ENCODE results near the gene HMHB1.

The HMHB1 gene

DNA sequence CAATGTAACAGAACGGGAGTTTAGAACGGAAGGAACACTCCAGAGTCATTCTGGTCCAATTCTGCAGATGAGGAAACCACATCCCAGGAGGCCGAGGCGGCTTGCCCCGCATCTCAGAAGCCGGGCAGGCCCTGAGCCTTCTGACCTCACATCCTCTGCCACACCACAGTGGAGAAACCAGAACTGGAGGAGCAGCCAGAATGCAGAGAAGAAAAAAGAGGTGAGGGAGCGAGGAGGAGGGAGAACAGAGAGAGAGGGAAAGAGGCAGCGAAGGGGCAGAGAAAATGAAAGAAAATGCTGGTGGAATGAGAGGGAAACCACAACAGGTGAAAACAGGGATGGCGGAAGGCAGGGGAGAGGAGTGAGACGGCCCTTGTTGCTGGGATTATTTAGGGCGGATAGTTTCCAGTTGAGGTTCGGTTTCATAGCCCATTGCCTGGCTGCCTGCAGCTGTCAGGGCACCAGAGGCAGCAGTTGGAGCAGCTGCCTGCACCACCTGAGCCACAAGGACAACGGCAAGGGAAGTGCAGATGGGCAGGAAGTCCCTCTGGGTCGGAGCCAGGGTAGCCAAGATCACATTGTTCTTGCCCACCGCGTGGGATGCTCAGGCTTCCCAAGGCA, at the start of gene HMHB1:
Gene HMHB1 (plus strand): TSS at position 77 of the 621 bp plus-strand sequence.
- DNase-seq, result no peak

DNA sequence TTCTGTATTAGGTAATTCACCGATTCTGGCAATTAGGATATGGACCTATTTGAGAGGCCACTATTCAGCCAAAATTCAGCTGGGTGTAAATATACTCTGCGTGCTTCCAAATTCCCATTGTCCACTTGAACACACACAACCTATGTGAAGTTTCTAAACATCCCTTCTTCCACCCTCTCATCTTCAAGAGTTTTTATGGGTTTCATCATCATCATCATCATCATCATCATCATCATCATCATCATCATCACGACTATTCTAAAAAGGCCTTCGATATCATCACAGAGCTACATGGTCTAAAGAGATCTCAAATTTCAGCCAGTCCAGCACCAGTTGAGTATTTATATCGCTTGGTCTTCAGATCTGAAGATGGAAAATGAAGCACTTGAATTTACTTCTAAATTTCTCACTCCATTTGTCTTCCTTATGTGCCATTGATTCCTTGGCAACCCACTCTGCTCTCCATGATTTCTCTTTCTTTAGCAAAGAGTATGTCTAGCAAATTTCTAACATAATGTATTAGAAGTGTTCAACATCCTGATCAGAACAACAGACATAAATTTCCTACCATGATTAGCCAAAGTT, 49.2 kb upstream of the HMHB1 start:
- DNase-seq, result no peak

DNA sequence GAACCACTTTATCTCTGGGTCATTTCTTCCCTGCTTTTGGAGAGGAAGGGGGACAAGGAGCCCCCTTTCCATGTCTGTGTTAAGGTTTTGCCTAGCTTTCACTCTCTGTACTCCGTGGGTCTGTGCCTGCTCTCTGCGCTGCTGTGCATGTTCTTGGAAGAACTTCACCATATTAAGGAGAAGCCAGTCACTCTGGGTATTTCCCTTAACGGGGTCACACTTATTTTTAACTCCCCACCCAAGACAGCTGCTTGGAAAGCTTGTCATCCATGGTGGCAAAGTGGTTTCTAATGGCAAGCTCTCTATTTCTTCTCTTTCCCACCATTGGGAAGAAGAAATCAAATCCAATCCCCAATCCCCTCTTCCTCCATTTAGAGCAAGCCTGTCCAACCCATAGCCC, 44.8 kb upstream of the HMHB1 start:
- no peak for DNase-seq

DNA sequence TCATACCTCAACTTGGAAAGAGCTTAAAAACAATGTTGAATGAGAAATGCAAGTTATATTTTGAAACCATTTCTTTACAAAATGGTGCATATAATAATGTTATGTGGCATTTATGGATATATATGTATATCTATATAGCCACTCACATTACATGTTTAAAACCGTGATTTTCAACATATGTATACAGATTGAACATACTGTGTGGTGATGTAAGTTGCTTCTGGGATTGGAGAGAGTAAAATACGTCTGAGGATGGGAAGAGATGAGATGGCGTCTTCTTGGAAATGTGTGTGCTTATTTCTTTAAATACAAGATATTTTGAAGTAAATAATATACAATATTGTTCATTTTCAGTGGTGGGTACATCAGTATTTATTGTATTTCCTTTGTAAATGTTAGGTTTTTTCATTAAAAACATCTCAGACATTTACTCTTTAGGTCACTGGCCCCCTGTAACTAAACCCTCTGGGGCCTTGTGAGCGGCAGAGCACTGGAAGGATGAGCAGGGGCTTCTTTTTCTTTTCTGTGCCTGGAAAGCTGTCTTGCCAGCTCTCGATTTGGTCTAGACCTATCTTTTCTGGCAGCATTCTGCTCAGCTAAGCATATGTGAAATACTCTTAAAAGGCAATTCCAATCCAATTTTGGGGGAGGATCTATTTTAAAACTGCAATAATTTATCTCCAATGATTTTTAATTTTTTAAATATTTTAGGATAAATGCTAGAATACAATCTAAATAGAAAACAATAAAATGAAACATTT, 42.8 kb upstream of the HMHB1 start:
- no peak for DNase-seq

DNA sequence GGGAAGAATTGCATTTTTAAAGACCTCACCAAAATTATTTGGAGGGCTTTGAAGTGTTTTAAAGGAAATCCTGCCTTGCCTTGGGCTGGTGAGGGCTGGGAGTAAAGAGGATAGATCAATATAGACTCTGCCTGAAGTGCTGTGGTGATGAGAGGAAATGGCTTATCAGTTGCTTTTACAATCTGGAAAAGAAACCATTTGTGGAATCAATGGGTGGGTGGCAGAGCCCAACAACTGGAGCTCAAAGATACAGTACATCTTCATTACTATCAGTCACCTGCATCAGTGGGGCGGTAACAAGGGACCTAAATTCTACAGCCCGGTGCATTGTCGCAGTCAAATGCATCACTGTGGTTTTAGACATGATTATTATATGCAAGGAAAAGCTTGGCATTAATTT, 41.5 kb upstream of the HMHB1 start:
- no peak for DNase-seq

DNA sequence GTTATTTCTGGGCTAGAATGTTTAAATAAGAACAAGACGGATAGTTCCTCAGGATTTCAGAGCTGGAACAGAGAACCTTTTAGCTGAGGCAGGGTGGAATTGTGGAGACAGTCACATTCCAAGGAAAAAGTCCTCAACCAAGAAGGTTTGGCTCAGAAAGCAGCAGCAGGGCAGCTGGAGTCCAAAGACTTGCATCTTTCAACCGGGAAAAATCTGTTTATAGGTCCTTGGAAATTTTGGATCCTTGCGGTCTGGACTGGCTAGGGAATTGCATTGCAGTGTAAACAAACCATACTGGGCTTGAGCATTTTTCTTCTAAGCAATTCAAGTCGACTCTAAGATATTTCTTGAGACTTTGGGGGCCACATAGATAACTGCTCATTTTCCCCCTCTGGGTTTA, 40.8 kb upstream of the HMHB1 start:
- DNase-seq, result no peak

DNA sequence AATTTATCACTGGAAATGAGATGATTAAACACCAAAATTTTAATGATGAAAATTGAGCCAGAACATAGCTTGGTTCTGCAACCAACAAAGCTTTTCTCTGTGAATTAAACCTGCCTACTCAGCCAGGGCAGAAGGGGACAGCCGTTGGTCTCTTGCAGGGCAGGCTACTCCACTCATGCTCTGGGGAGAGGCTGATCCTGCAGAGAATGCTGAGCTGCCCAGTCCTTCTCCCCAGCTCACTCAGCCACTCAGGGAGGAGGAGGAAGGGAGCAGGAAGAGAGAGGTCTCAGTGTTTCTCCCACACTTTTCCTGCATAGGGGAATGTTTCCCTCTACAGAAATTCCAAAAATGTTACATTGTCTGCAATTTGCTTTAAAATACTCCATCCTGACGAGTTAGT, 40.4 kb upstream of the HMHB1 start:
- no peak for DNase-seq

DNA sequence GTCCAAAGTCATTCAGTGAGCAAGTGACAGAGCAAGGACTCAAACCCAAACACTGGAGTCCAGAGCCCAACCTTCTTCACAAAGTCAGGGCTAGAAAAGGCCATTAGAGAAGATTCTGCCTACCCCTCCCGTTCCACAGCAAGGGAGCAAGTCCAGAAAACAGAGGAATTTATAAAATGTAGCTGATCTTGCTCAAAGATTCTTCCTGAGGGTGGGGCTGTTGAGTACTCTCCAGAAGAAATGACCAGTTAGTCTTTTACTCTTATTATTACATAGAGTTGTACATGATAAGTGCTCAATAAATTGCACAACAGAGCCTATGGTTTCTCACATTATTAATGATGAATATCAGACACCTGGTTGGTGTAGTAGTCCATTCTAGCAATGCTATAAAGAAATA, 39.3 kb upstream of the HMHB1 start:
- DNase-seq, result no peak

DNA sequence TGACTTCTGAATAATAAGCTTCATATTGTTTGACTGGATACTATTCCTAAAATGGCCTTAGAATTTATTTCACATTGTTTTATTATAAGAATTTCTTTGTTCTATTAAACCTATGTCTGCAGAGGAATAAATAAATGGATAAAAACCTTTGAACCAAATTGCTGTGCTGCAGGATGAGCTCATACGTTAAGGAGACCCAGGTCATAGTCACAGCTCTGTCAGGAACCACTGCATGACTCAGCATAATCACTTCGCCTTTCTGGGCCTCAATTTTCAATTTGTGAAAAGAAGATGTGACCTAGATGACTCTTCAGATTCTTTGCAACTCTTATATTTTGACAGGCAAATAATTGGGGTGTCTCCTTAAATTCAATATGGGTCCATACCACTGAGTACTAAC, 36.7 kb upstream of the HMHB1 start:
- DNase-seq, result no peak

DNA sequence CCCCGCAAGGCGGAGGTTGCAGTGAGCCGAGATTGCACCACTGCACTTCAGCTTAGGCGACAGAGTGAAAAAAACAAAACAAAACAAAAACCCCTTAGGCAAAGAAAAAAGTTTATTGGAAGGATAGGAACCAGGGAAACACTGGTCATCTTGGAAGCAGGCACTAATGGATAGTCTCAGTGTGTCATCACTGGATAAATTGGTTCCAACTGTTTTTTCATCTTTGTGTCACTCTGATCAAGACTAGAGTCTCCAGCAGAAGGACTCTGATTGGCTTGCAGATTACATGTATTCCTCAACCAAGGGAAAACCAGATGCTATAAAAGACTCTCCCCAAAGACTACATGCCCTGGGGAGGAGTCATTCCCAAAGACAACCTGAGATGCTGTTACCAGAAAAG, 35.0 kb upstream of the HMHB1 start:
- DNase-seq, result no peak

DNA sequence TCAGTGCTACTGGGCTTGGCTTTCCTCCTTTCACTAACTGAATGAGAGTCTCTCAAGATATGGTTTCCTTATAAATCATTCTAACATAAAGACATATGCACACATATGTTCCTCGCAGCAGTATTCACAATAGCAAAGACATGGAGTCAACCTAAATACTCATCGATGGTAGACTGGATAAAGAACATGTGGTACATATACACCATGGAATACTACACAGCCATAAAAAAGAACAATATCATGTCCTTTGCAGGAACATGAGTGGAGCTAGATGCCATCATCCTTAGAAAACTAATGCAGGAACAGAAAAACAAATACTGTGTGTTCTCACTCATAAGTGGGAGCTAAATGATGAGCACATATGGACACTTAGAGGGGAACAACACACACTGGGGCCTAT, 32.5 kb upstream of the HMHB1 start:
- no peak for DNase-seq

DNA sequence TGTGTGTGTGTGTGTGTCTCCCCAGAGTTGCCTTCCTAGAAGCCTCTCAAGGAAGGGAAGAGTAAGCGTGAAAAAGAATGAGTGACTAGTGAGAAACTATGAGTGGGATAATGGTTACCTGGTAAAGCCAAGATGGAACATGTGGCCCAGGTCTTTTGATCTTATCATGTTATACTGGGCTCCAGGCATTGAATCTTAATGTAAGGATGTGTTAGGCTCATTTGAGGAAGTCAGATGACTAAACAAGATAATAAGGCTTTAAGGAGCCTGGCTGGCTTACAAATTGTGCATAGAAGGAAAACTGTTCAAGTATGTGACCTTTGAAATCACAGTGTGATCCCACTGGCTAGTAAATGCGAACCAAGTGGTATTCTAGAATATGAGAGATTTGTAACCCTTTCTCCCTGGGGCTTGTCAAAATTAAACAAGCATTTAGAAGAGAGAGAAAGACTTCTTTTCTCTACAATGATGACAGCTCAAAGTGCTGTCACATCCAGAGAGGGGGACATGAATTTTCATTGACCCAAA, 29.9 kb upstream of the HMHB1 start:
- no peak for DNase-seq

DNA sequence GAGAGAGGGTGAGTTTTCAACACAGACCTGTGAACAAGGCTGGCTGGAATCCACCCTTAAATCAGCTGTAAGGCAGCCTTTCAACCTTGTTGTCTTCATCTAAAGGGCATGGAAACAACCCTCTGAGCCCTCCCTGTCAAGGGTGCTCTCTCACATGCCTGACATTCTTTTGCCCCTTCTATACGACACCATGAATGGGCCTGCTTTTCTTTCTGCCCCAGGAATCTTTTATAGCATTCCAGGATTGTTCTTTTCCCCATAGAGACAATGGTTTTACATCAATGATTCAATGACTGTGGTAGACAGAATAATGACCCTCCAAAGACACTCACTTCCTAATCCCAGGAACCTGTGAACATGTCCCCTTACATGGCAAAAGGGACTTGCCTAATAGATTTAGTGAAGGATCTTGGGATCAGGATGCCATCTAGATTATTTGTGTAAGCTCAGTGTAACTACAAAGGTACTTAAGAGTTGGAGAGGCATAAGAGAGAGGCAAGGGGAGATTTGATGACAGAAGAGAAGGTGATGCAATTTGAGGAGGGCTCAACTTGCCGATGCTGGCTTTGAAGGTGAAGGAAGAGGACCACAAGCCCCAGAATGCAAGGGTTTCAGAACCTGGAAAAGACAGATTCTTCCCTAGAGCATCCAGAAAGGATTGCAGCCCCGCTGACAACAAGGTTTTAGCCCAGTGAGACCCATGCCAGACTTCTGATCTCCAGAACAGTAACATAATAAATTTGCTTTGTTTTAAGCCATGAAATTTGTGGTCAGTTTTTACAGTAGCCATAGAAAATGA, 29.2 kb upstream of the HMHB1 start:
- DNase-seq, result no peak

DNA sequence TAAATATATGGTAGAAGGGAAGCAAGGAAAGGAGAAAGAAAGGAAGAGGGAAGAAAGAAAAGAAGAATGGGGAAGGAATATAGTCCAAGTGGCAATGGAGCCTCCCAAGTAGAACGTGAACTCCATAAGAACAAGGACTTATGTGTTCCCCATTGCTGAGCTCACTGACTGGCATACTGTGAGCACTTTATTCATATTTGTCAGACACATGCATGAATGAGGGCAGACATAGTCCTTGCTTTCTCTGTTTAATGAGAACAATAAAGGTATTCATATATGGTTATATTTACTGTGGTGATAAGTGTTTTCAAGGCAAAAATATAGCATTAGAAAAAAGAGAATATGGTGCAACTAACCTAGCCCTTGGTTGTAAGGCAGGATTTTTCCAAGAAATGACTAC, 23.6 kb upstream of the HMHB1 start:
- no peak for DNase-seq

DNA sequence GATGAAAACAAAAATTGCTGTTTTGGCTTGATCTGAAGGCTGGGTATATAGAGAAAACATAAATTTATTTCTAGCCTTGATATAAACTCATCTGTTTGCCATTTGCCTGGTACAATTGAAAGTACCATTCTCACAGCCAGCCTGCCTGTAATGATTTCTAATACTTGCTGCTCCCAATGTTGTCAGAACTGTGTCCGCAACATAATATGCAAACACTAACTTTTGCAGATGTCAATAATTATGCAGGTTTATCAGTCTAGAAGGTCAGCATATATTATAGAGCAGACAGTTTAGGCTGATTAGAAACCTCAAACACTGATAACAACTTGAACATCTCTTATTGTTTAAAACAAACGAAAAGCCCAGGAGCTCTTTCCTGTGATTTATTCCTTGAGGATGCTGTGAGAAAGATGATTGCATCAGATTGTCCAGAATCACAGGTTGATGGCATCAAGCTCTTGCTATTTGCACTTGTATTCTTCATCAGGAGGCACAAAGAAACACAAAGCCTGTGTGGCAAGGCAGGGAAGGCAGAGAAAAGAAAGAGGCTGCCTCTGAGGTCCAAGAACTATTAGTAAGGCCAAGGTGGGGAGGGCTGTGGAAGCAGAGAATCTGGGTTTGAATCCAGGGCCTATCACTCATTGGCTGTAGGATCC, 21.4 kb upstream of the HMHB1 start:
- DNase-seq, result no peak

DNA sequence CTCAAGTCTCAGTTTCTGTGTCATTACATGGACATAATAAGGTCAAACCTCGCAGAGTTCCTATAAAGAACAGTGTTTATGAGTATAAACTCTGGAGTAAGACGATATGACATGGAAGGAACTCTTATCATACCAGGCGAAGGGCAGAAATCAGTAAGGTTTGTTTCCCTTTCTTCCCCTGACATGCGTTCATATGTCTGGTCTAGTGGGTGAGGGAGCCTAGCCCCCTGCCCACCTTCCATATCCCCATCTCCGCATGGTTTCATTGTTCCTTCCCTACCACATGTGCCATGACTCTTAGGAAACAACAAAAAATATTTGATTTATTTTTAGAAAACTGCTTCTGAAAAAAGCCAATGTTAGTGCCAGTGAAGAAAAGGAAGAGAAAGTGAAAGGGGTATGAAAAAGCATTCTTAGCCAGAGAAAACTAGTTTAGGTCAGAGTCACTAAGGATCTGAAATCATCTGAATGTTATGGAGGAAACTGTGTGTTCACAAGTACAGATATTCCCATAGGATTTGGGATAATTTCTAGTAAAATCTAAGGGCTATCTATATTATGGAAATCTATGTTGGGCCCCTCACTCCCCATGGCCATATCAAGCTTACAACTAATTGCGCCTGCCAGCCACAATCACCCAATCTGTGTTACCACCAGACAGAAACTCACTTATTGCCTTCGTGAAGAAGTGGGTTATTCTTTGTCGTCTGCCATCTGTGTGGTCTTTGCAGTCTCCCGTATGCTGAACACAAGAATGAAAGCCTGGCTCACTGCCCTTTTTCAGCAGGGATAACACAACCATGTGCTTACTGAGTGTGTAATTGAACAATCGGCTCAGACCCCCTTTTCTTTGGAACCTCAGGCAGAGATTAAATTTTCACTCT, 19.9 kb upstream of the HMHB1 start:
- DNase-seq, result no peak

DNA sequence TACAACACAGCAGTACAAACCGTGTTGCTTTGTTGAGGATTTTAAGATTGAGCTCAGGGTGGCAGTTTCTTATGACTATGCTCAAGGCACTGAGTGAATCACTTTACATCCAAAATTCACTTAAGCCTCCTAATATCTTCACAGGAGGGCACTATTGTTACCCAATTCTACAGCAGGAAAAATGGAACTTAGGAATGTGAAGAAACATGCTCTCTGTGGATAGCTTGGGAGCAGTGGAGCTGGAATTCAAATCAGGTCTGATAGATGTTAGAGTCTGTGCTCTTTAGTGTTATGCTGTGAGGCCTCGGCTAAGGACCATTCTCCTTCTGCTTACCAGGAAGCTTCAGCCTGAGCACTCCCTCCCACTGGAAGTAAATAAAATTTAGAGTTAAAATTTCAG, 18.7 kb upstream of the HMHB1 start:
- DNase-seq, result no peak

DNA sequence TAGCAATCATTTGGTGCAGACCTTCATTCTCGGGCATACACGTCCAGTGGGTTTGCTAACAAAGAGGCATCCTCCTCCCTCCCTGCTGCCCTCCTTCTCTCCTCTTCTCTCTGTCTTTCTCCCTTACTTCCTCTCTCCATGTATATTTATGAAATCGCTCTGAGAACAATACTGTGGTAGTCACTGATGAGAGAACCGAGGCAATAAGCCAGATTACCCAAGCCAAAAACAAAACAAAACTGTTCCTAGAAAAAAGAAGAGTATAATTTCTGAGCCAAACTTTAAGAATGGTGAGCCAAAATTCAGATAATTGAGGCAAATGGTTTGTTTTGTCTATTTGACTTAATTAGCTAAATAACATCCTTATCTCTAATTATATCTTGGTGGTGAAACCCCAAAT, 15.8 kb upstream of the HMHB1 start:
- DNase-seq, result no peak

DNA sequence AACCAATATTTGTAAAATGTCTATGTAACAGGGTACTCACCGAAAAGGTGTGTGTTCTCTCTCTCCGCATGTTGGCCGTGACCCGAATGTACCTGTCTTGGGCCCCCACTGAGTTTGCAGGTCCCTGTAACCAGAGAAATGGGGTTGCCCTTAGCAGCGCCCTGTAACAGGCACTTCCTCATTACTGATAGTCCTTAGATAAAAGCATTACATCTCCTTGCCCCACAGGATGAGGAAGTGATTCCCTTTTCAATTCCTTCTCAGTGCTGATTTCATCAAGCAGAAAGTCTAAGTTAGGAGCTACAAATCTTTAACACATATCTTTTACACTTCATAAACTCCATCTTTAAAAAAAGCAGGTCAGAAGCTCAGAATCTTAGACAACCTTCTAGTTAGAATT, 15.2 kb upstream of the HMHB1 start:
- no peak for DNase-seq

DNA sequence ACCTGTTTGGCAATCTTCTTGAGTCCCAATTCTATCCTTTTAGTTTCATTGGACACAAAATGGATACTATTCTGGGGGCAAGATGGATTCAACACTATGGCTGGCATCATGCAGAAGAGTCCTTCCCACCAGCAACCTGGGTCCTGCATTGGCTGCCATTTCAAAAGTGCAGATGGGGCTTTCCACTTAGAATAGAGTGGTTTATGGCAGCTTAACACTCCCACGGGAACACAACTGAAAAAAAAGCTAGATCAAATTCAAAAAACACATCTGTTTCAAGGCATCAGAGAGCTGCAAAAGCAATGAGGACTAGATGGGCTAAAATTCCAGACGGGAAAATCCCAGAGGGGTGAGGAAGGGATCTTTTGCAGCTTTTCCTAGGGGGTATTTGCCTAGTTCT, 11.2 kb upstream of the HMHB1 start:
- no peak for DNase-seq

DNA sequence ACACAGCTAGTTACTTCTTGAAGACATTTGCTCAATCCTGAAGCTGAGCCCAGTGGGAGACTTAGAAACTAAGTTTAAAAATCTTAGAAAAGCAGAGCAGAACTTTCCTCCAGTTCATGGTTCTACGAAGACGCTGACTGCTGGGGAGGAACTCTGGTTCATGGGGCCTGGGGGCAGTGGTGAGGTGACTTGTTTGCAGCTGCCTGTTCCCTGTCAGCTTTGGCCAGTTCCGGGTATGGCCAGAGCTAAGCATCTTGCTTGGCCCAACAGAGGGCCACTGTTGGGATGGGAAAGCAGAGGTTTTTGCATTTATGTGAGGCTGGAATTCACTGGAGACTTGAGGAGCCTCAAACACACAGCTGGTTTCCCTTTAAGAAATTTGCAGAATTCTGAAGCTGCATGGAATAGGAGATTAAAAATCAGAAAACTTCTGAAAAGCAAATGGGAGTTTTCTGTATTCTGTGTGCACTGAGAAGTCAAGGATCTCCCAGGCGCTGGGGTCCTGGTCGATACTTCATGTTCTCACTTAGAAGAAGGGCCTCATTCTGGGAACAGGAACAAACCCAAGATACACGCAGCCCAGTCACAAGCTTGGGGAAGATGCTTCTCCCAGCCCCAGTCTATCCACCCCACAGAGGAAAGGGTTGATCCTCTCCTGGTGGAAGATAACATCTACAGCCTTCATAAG, 10.6 kb upstream of the HMHB1 start:
- no peak for DNase-seq
